K562 (cell line): ENCODE measurements around the gene TFAP2B. TPM values are rescaled to one million over a fixed set of nuclear protein-coding genes. Genes with fewer than 3 reads are reported as not detected.

Experiments
- ARNT ChIP-seq, 2 experiments: fragments of 450-650 bp; IDR thresholded peaks; 2 replicates each; pipeline ENCODE4 v1.6.1; 2016; ENCODE audit warnings: mild to moderate bottlenecking in 1 of 2
- ATF1 ChIP-seq, 2 experiments: fragments of 450-650 bp in 1 of 2; IDR thresholded peaks; 2 replicates each; pipeline ENCODE4 v1.6.1; 2016; ENCODE audit warnings: missing compliant biosample characterization in 1 of 2, missing genetic modification characterization in 1 of 2
- CC2D1A ChIP-seq: fragments of 450-650 bp; IDR thresholded peaks from 2 replicates; pipeline ENCODE4 v1.6.1; 2017; ENCODE audit warnings: mild to moderate bottlenecking
- CXXC5 ChIP-seq: fragments of 250-450 bp; sonication (Bioruptor Pico); IDR thresholded peaks from 2 replicates; pipeline ENCODE4 v1.8.0; 2022; ENCODE audit warnings: inconsistent platforms, mild to moderate bottlenecking, moderate library complexity
- EP400 ChIP-seq: fragments of 450-650 bp; IDR thresholded peaks from 2 replicates; pipeline ENCODE4 v1.6.1; 2017; ENCODE audit warnings: antibody characterized with exemption, mild to moderate bottlenecking, moderate library complexity
- FOXM1 ChIP-seq, 2 experiments: fragments of 450-650 bp in 1 of 2; sonication (generic) in 1 of 2; formaldehyde crosslinking in 1 of 2; IDR thresholded peaks; 2 replicates each; pipeline versions ENCODE4 v1.6.1 to v1.9.0; 2017 to 2022; ENCODE audit warnings: low read depth in 2 of 2, mild to moderate bottlenecking in 2 of 2, missing genetic modification reagents in 1 of 2, moderate library complexity in 1 of 2
- POLR2AphosphoS2 ChIP-seq: IDR thresholded peaks from 2 replicates; pipeline ENCODE4 v1.6.1; 2012; ENCODE audit warnings: low read length, improper control_type of control experiment
- PTBP1 ChIP-seq: fragments of 200-400 bp; formaldehyde crosslinking; IDR thresholded peaks from 2 replicates; pipeline ENCODE4 v1.6.1; 2017; ENCODE audit warnings: low read depth, low read length
- ZNF740 ChIP-seq, 3 experiments: fragments of 200-800 bp in 1 of 3; sonication (Bioruptor generic) in 1 of 3; sonication (generic) in 1 of 3; formaldehyde crosslinking in 1 of 3; IDR thresholded peaks; 2 replicates each; pipeline versions ENCODE4 v1.6.1 to v1.8.0; 2016 to 2022; ENCODE audit warnings: mild to moderate bottlenecking in 2 of 3, missing compliant biosample characterization in 2 of 3, missing genetic modification characterization in 2 of 3, missing genetic modification reagents in 1 of 3
- polyA plus RNA-seq, 8 experiments: library from polyadenylated mRNA; depleted of rRNA in 4 of 8; stranded (reverse) in 5 of 8; unstranded in 3 of 8; fragments of >200 nt; fragmentation: Nextera tagmentation in 2 of 8; fragmentation: Illumina TruSeq in 1 of 8; extraction: Ambion mirVana in 2 of 8; extraction: Trizol in 1 of 8; gene quantifications; 2 replicates each; pipeline versions ENCODE4 v1.2.1 to v1.2.3, GENCODE V29; 2011 to 2014; ENCODE audit warnings: inconsistent platforms in 1 of 8, missing spikeins in 1 of 8
- total RNA-seq, 7 experiments: library from RNA; depleted of rRNA in 6 of 7; stranded (reverse); fragments of >200 nt in 6 of 7; fragmentation: Illumina TruSeq in 2 of 7; extraction: Trizol in 2 of 7; gene quantifications; 2 replicates each; pipeline versions ENCODE4 v1.2.1 to v1.2.3, GENCODE V29; 2011 to 2021; ENCODE audit warnings: low replicate concordance in 1 of 7
- TF ChIP-seq, protein P1 (sequence below): fragments of 450-650 bp; IDR thresholded peaks from 2 replicates; pipeline ENCODE4 v1.6.1; 2016; ENCODE audit warnings: mild to moderate bottlenecking, moderate library complexity
- TF ChIP-seq, protein P2 (sequence below): sonication (generic); formaldehyde crosslinking; IDR thresholded peaks from 2 replicates; pipeline ENCODE4 v1.8.0; 2022; ENCODE audit warnings: mild to moderate bottlenecking, low read depth, missing genetic modification reagents

Gene TFAP2B
- total and polyA plus RNA-seq, 9 of the 15 experiments (the other 6 are each of a cell fraction or from before 2014, with no cell fraction given): not detected

DNA sequence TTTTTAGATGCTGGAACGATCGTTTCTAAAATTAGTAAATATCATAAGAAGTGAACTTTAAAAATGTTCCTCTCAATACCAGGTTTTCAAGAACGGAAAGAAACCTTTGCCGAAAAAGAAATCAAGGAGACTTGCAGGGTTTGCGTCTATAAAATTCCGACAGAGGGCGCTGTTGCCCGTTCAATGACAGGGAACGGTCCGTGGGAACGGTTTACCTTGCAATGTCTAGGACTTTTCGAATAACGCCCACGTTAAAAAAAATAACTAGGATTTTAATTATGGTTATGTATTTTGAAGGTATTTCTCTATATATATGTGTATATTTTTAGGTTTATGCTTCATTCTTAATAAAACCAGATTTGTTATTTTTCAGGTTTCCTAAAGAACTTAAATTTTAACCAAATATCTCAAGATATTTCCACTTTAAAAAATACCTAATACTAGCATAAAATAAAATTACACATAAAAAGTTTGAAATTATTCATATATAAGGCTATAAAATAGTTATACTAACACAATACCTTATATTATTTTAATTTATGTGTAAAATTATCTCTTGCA is 2.5 kb upstream of the TFAP2B start (continued):
- TF ChIP-seq, protein P1, sequence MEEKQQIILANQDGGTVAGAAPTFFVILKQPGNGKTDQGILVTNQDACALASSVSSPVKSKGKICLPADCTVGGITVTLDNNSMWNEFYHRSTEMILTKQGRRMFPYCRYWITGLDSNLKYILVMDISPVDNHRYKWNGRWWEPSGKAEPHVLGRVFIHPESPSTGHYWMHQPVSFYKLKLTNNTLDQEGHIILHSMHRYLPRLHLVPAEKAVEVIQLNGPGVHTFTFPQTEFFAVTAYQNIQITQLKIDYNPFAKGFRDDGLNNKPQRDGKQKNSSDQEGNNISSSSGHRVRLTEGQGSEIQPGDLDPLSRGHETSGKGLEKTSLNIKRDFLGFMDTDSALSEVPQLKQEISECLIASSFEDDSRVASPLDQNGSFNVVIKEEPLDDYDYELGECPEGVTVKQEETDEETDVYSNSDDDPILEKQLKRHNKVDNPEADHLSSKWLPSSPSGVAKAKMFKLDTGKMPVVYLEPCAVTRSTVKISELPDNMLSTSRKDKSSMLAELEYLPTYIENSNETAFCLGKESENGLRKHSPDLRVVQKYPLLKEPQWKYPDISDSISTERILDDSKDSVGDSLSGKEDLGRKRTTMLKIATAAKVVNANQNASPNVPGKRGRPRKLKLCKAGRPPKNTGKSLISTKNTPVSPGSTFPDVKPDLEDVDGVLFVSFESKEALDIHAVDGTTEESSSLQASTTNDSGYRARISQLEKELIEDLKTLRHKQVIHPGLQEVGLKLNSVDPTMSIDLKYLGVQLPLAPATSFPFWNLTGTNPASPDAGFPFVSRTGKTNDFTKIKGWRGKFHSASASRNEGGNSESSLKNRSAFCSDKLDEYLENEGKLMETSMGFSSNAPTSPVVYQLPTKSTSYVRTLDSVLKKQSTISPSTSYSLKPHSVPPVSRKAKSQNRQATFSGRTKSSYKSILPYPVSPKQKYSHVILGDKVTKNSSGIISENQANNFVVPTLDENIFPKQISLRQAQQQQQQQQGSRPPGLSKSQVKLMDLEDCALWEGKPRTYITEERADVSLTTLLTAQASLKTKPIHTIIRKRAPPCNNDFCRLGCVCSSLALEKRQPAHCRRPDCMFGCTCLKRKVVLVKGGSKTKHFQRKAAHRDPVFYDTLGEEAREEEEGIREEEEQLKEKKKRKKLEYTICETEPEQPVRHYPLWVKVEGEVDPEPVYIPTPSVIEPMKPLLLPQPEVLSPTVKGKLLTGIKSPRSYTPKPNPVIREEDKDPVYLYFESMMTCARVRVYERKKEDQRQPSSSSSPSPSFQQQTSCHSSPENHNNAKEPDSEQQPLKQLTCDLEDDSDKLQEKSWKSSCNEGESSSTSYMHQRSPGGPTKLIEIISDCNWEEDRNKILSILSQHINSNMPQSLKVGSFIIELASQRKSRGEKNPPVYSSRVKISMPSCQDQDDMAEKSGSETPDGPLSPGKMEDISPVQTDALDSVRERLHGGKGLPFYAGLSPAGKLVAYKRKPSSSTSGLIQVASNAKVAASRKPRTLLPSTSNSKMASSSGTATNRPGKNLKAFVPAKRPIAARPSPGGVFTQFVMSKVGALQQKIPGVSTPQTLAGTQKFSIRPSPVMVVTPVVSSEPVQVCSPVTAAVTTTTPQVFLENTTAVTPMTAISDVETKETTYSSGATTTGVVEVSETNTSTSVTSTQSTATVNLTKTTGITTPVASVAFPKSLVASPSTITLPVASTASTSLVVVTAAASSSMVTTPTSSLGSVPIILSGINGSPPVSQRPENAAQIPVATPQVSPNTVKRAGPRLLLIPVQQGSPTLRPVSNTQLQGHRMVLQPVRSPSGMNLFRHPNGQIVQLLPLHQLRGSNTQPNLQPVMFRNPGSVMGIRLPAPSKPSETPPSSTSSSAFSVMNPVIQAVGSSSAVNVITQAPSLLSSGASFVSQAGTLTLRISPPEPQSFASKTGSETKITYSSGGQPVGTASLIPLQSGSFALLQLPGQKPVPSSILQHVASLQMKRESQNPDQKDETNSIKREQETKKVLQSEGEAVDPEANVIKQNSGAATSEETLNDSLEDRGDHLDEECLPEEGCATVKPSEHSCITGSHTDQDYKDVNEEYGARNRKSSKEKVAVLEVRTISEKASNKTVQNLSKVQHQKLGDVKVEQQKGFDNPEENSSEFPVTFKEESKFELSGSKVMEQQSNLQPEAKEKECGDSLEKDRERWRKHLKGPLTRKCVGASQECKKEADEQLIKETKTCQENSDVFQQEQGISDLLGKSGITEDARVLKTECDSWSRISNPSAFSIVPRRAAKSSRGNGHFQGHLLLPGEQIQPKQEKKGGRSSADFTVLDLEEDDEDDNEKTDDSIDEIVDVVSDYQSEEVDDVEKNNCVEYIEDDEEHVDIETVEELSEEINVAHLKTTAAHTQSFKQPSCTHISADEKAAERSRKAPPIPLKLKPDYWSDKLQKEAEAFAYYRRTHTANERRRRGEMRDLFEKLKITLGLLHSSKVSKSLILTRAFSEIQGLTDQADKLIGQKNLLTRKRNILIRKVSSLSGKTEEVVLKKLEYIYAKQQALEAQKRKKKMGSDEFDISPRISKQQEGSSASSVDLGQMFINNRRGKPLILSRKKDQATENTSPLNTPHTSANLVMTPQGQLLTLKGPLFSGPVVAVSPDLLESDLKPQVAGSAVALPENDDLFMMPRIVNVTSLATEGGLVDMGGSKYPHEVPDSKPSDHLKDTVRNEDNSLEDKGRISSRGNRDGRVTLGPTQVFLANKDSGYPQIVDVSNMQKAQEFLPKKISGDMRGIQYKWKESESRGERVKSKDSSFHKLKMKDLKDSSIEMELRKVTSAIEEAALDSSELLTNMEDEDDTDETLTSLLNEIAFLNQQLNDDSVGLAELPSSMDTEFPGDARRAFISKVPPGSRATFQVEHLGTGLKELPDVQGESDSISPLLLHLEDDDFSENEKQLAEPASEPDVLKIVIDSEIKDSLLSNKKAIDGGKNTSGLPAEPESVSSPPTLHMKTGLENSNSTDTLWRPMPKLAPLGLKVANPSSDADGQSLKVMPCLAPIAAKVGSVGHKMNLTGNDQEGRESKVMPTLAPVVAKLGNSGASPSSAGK: no peak
- 0 out of 4 replicates have a peak, but pooled peaks of 1 of the 2 experiments have one; percentile 50 for TF ChIP-seq ARNT (IDR thresholded peaks at IDR 0.05)
- TF ChIP-seq CC2D1A: peak; percentile 90
- TF ChIP-seq FOXM1 (IDR thresholded peaks at IDR 0.05; ENCODE audit: low read depth): peak; percentile 86
- TF ChIP-seq FOXM1 (CRISPR knock-in tag; IDR thresholded peaks at IDR 0.05; ENCODE audit: low read depth): no peak
- no peak for TF ChIP-seq ATF1 (CRISPR knock-in tag; IDR thresholded peaks at IDR 0.05)
- TF ChIP-seq ATF1 (tag; IDR thresholded peaks at IDR 0.05): peak; percentile 39; the same call in 1 of the 2 replicates
- no peak for TF ChIP-seq PTBP1
- TF ChIP-seq CXXC5 (CRISPR knock-in tag): 0 out of 2 replicates have a peak, but pooled peaks have one; percentile 39
- TF ChIP-seq, protein P2, sequence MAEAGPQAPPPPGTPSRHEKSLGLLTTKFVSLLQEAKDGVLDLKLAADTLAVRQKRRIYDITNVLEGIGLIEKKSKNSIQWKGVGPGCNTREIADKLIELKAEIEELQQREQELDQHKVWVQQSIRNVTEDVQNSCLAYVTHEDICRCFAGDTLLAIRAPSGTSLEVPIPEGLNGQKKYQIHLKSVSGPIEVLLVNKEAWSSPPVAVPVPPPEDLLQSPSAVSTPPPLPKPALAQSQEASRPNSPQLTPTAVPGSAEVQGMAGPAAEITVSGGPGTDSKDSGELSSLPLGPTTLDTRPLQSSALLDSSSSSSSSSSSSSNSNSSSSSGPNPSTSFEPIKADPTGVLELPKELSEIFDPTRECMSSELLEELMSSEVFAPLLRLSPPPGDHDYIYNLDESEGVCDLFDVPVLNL (CRISPR knock-in tag): no peak
- no peak for TF ChIP-seq ZNF740 (CRISPR knock-in tag; IDR thresholded peaks at IDR 0.05)
- no peak for TF ChIP-seq ZNF740 (tag; IDR thresholded peaks at IDR 0.05)
- no peak for TF ChIP-seq POLR2AphosphoS2
- TF ChIP-seq EP400: 0 out of 2 replicates have a peak, but pooled peaks have one; percentile 24
